GM18951 (cell line): Measurements from ENCODE around the gene SNRPD2.
"Not testable (repeated sequence)": the region's sequence is repeated elsewhere in the genome, so short reads cannot be mapped to it uniquely, and the experiment has no call there.

Experiments
- POLR2A ChIP-seq: IDR thresholded peaks from 4 replicates; pipeline ENCODE4 v1.6.1; 2011; ENCODE audit warnings: mild to moderate bottlenecking; ENCODE audit not compliant: insufficient read length, insufficient read depth; ENCODE audit errors: extremely low read depth
- in situ Hi-C: fragments of 300-500 bp; cut with MboI; formaldehyde crosslinking; loops from one replicate; pipeline ENCODE4 v1.12.0; 2022; ENCODE audit warnings: low sequenced_read_pairs, mixed read lengths, inconsistent platforms; ENCODE audit not compliant: unreplicated experiment

SNRPD2 gene

DNA sequence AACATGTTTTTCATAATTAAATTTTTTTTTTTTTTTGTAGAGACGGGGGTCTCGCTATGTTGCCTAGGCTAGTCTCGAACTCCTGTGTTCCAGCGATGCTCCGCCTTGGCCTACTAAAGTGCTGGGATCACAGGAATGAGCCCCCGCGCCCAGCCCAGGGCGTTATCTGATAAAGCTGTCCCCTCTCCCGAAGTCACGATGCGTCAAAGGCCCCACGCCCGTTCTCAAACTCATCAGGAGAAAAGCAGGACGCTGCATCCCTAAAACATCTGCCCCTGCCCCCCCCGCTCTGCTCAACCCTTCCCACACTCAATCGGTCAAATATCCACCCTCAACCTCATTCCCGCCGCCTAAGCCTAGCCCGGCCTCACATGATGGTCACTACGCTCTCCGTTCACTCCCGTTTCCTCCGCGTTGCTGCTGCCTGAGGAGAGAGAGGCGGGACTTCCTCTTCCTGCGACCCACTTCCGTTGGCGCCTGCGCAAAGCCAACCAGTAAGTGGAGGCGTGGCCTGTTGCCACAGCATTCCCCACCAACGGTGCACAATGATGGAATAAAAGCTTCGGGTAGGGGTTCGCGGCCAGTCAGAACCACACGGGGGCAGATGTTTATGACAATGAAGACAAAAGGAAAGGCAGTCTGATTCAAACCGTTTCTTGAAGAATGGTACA is at the start of gene SNRPD2:
TSS of gene SNRPD2 (minus strand) at position 438 of the 671 bp plus-strand sequence. CDS start at position 373, 65 bp downstream.
- peak; percentile 93 for TF ChIP-seq POLR2A
- in situ Hi-C loops = no loop called here

DNA sequence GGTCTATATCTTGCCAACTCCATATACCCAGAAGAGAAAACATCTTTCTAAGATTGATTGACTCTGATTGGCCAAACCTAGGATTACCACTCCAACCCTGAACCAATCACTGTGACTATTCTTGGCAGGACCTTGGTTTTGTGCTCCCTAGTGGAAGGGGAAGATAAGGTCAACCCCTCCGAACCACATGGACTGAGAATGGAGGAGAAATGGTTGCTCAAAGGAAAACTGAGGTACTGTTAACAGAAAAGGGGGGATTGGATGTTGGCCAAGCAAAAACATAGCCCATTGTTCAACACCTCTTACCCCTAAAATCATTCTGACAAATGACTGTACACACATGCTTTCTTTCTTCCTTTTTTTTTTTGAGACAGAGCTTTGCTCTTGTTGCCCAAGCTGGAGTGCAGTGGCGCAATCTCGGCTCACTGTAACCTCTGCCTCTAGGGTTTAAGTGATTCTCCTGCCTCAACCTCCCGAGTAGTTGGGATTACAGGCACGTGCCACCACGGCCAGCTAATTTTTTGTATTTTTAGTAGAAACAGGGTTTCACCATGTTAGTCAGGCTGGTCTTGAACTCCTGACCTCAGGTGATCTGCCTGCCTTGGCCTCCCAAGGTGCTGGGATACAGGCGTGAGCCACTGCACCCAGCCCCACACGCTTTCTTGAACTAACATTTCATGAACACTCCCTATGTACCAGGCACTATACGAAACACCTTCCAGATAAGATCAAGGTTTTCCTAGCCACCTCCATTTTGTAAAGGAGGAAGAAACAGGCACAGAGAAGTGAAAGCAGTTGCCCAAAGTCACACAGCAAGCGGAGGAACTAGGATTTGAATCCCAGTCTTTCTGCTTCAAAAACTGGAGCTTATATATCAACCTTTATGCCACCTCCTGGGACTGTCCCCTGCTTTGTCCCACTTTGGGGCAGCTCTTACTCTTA is 48.0 kb upstream of the SNRPD2 start:
- TF ChIP-seq POLR2A = no peak
- in situ Hi-C loops = no loop called here

DNA sequence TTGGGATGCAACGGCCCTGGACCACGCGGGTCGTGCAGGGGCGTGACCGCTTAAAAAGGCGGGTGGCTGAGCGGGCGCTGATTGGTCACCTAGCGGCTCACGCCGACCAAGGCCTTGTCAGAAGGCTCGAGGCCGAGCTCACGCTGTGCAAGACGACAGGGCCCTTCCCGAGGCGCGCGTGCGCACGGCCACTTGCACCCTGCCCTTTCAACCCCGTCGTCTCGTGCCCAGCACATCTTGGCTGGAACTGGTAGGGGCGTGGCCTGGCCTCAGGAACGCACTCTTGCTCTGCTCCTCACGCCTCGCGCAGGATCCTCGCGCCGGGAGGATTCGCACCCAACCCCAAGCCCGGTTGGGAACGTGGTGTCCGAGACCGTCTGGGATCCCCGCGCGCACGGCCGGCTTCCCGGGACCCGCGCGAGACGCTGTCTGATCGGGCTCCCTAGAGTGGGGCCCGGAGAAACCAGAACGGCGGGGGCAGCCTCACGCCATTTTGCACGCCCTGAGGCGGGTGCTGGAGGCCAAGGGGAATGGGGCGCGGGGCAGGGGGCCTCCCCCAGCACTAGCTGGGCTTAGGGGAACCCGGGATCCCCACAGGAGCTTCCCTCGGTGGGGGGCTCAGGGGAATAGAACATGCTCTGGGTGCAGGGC is 41.5 kb upstream of the SNRPD2 start, which contains the start of gene MEIOSIN:
TSS of gene MEIOSIN (plus strand) at position 280 of the 651 bp plus-strand sequence. CDS start 1,938 bp downstream, outside the sequence.
- TF ChIP-seq POLR2A = no peak
- in situ Hi-C loops = no loop called here

GRCh38 chr19:45730368-45731288 is 38.9 kb upstream of the SNRPD2 start, which contains the start of gene FBXO46:
Gene FBXO46 (minus strand): TSS chr19:45730896. CDS start chr19:45713495, 17,401 bp downstream.
- peak; percentile 90 for TF ChIP-seq POLR2A
- in situ Hi-C loops = no loop called here

GRCh38 chr19:45729800-45730290 is 38.1 kb upstream of the SNRPD2 start:
- no peak for TF ChIP-seq POLR2A
- in situ Hi-C loops = no loop called here

GRCh38 chr19:45728683-45729082 is 36.9 kb upstream of the SNRPD2 start:
- in situ Hi-C loops = not testable (repeated sequence)

- in situ Hi-C loops = not testable (repeated sequence)
Observed at GRCh38 chr19:45720065-45720464, 28.3 kb upstream of the SNRPD2 start.

DNA sequence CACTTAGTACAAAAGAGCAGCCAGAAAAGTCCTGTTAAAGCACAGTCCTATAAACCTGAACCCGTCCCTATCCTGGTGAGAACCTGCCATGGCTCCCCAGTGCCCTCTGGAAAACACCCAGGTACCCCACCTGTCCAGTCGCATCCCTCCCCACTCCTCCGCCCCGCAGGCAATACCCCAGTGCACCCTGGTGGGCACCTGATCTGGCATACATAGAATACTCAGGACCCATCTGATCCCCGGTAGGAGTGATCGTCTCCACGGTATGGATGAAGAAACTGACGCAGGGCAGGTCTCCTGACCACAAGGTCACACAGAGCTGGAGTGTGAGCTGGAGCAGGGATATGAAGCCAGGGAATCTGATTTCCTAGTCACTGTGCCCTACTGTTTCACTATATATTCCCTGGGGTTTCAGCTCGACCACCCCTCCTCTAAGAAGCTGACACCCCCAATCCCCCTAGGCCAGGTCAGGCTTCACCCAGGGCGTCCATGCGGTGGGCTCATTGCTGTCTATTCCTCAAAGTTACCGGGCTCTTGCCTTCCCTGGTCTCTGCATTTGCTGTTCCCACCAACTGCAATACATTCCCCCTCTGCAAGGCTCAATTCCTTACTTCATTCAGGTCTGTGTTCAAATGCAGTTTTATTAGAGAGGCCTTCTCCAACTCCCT is 26.4 kb upstream of the SNRPD2 start:
- no peak for TF ChIP-seq POLR2A
- in situ Hi-C loops = no loop called here

DNA sequence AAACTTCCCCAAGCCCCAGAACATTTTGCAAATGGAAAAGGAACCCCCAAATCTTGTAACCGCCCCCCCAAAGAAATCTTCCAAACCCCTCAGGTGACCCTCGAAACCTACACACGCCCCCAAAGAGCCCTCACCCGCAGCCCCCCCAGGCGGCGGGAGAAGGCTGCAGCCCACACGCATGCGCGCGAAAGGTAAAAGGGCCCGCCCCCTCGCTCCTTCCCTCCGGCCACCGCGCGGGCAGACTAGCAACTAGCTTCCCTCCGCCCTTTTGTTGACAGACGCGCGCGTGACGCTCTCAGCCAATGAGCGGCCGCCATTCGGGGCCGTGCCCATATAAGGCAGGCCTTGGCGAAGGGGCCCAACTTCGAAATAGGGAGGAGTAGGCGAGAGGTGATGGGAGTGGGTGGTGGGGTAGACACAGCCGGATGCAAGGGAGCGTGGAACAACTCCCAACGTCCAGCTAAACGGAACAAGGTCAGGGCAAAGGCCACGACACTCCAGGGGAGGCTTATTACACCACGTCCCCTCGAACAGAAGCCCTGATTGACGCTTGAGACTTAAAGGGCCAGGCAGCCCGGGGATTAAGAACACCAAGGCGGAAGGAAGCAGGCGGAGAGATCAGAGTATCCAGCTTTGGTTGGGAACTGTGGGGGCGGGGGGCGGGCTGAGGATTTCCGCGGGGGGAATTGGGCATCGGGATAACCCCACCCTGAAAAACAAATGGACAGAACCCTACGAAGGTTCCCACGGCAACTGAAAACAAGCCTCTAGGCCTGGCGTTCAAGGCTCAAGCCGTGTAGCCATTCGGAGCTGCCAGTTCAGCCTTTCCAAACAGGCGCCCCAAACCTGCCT is 25.6 kb upstream of the SNRPD2 start:
- in situ Hi-C loops = no loop called here
- peak; percentile 52 for TF ChIP-seq POLR2A

- in situ Hi-C loops = no loop called here
- TF ChIP-seq POLR2A = no peak
Observed at GRCh38 chr19:45716359-45717130, 24.8 kb upstream of the SNRPD2 start.
